ENCODE results near the gene VAV3. TPM values are rescaled to one million over a fixed set of nuclear protein-coding genes. Genes with fewer than 3 reads are reported as not detected.

VAV3 gene
- total RNA-seq, 1 experiment from 2014 or later = not detected

- Histone ChIP-seq H2AFZ (ENCODE audit: low read depth, low read length, poor library complexity, severe bottlenecking) (no peak overlapping the region), H3K4me1 (ENCODE audit: control insufficient read depth in 1 of 2, insufficient read depth in 2 of 2, low read length in 2 of 2) (no peaks in the 10 kb centered on the region), H4K20me1 (ENCODE audit: insufficient read depth) (no peaks in the 10 kb centered on the region), H3K79me2 (ENCODE audit: insufficient read depth, low read length) (no peaks in the 10 kb centered on the region), H3K4me3 (replicated peaks in 1 of 2; ENCODE audit: low read depth in 1 of 2, low read length in 2 of 2) (no peak overlapping the region), H3K27ac (ENCODE audit: low read depth, low read length) (no peak overlapping the region), H3K4me2 (ENCODE audit: low read length) (no peak overlapping the region), H3K9me3 (ENCODE audit: control insufficient read depth in 1 of 2, insufficient read depth in 1 of 2, low read depth in 1 of 2, low read length in 2 of 2) (peaks cover 0 to 3% of the 10 kb centered on the region in 2 experiments; a peak in 1 of 4 replicates), H3K27me3 (ENCODE audit: insufficient read depth, low read length) (no peaks in the 10 kb centered on the region), H3K9ac (ENCODE audit: low read length) (no peak overlapping the region), H3K36me3 (ENCODE audit: control insufficient read depth in 1 of 2, insufficient read depth in 2 of 2, low read length in 2 of 2) (no peaks in the 10 kb centered on the region), H3K9me2 (ENCODE audit: insufficient read depth) (no peaks in the 10 kb centered on the region)
- TF ChIP-seq, protein P1, sequence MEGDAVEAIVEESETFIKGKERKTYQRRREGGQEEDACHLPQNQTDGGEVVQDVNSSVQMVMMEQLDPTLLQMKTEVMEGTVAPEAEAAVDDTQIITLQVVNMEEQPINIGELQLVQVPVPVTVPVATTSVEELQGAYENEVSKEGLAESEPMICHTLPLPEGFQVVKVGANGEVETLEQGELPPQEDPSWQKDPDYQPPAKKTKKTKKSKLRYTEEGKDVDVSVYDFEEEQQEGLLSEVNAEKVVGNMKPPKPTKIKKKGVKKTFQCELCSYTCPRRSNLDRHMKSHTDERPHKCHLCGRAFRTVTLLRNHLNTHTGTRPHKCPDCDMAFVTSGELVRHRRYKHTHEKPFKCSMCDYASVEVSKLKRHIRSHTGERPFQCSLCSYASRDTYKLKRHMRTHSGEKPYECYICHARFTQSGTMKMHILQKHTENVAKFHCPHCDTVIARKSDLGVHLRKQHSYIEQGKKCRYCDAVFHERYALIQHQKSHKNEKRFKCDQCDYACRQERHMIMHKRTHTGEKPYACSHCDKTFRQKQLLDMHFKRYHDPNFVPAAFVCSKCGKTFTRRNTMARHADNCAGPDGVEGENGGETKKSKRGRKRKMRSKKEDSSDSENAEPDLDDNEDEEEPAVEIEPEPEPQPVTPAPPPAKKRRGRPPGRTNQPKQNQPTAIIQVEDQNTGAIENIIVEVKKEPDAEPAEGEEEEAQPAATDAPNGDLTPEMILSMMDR (IDR thresholded peaks at IDR 0.05 in 2 of 3, conservative IDR thresholded peaks at IDR 0.05 in 1 of 3; ENCODE audit: borderline replicate concordance in 1 of 3, insufficient read depth in 1 of 3, low read depth in 2 of 3, low read length in 2 of 3) = no peak
- ChIA-PET RAD21 (ENCODE audit: low non-redundant PET in 1 of 2, low total read pairs in 2 of 2, uncharacterized antibody in 2 of 2, unreplicated experiment in 2 of 2) (no interaction called here), POLR2A (no interaction called here), CTCF (no interaction called here)
- DNase-seq (ENCODE audit: low read depth, low spot score) (no peak), ATAC-seq (no peak)
- no TSS peak for BruUV-seq (replicated peaks)
- intact Hi-C loops (cut with micrococcal nuclease) = no loop called here
Measured at GRCh38 chr1:107661158-107661557, 303.8 kb downstream of the VAV3 start.

GRCh38 chr1:107659961-107660360 lies 305.0 kb downstream of the VAV3 start:
- no peaks in the 10 kb centered on the region for H4K20me1 ChIP-seq (ENCODE audit: insufficient read depth)
- ATAC-seq = no peak
- no peaks in the 10 kb centered on the region for H3K36me3 ChIP-seq (ENCODE audit: control insufficient read depth in 1 of 2, insufficient read depth in 2 of 2, low read length in 2 of 2)
- H3K79me2 ChIP-seq (ENCODE audit: insufficient read depth, low read length) = no peaks in the 10 kb centered on the region
- DNase-seq (ENCODE audit: low read depth, low spot score) = no peak
- no peaks in the 10 kb centered on the region; a peak in 1 of 4 replicates for H3K9me3 ChIP-seq (ENCODE audit: control insufficient read depth in 1 of 2, insufficient read depth in 1 of 2, low read depth in 1 of 2, low read length in 2 of 2)
- H3K4me2 ChIP-seq (ENCODE audit: low read length) = no peak overlapping the region
- CTCF ChIA-PET = no interaction called here
- no peaks in the 10 kb centered on the region for H3K4me1 ChIP-seq (ENCODE audit: control insufficient read depth in 1 of 2, insufficient read depth in 2 of 2, low read length in 2 of 2)
- H2AFZ ChIP-seq (ENCODE audit: low read depth, low read length, poor library complexity, severe bottlenecking) = no peak overlapping the region
- H3K9me2 ChIP-seq (ENCODE audit: insufficient read depth) = no peaks in the 10 kb centered on the region
- no peak overlapping the region for H3K4me3 ChIP-seq (replicated peaks in 1 of 2; ENCODE audit: low read depth in 1 of 2, low read length in 2 of 2)
- RAD21 ChIA-PET (ENCODE audit: low non-redundant PET in 1 of 2, low total read pairs in 2 of 2, uncharacterized antibody in 2 of 2, unreplicated experiment in 2 of 2) = no interaction called here
- H3K27ac ChIP-seq (ENCODE audit: low read depth, low read length) = no peak overlapping the region
- no peak overlapping the region for H3K9ac ChIP-seq (ENCODE audit: low read length)
- intact Hi-C loops (cut with micrococcal nuclease) = no loop called here
- H3K27me3 ChIP-seq (ENCODE audit: insufficient read depth, low read length) = no peaks in the 10 kb centered on the region
- no TSS peak for BruUV-seq (replicated peaks)
- POLR2A ChIA-PET = no interaction called here
- TF ChIP-seq POLR2AphosphoS5 (IDR thresholded peaks at IDR 0.05; ENCODE audit: low read depth, low read length) (no peak), YY1 (IDR thresholded peaks at IDR 0.05; ENCODE audit: extremely low read depth, insufficient replicate concordance, low read depth, low read length) (no peak), ZBTB33 (IDR thresholded peaks at IDR 0.05; ENCODE audit: extremely low read depth, insufficient replicate concordance, low read length) (no peak), SRF (IDR thresholded peaks at IDR 0.05; ENCODE audit: low read depth) (no peak), JUND (IDR thresholded peaks at IDR 0.05) (no peak)
- TF ChIP-seq, protein P1 (IDR thresholded peaks at IDR 0.05 in 2 of 3, conservative IDR thresholded peaks at IDR 0.05 in 1 of 3; ENCODE audit: borderline replicate concordance in 1 of 3, insufficient read depth in 1 of 3, low read depth in 2 of 3, low read length in 2 of 3) = no peak
- TF ChIP-seq, protein P2, sequence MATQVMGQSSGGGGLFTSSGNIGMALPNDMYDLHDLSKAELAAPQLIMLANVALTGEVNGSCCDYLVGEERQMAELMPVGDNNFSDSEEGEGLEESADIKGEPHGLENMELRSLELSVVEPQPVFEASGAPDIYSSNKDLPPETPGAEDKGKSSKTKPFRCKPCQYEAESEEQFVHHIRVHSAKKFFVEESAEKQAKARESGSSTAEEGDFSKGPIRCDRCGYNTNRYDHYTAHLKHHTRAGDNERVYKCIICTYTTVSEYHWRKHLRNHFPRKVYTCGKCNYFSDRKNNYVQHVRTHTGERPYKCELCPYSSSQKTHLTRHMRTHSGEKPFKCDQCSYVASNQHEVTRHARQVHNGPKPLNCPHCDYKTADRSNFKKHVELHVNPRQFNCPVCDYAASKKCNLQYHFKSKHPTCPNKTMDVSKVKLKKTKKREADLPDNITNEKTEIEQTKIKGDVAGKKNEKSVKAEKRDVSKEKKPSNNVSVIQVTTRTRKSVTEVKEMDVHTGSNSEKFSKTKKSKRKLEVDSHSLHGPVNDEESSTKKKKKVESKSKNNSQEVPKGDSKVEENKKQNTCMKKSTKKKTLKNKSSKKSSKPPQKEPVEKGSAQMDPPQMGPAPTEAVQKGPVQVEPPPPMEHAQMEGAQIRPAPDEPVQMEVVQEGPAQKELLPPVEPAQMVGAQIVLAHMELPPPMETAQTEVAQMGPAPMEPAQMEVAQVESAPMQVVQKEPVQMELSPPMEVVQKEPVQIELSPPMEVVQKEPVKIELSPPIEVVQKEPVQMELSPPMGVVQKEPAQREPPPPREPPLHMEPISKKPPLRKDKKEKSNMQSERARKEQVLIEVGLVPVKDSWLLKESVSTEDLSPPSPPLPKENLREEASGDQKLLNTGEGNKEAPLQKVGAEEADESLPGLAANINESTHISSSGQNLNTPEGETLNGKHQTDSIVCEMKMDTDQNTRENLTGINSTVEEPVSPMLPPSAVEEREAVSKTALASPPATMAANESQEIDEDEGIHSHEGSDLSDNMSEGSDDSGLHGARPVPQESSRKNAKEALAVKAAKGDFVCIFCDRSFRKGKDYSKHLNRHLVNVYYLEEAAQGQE (IDR thresholded peaks at IDR 0.05; ENCODE audit: low read depth) = no peak
- TF ChIP-seq, protein P3, sequence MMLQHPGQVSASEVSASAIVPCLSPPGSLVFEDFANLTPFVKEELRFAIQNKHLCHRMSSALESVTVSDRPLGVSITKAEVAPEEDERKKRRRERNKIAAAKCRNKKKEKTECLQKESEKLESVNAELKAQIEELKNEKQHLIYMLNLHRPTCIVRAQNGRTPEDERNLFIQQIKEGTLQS (IDR thresholded peaks at IDR 0.05) = no peak
